HUDEP-2 (cell line): ENCODE results near the gene ANK3.
"Not testable (repeated sequence)": the region's sequence is repeated elsewhere in the genome, so short reads cannot be mapped to it uniquely, and the experiment has no call there.

Source experiments
- DNase-seq, 76 experiments: peaks; one replicate each; lab custom pipeline; 2025; ENCODE audit not compliant: unreplicated experiment in 76 of 76; lab: John Stamatoyannopoulos, UW

The ANK3 gene

GRCh38 chr10:60045571-60045970 lies 344.1 kb downstream of the ANK3 start:
- DNase-seq, result no peak

- DNase-seq, result no peak
These were observed 344.7 kb downstream of the ANK3 start for GRCh38 chr10:60044971-60045370.

GRCh38 chr10:60044242-60044641 lies 345.4 kb downstream of the ANK3 start:
- no peak for DNase-seq

- DNase-seq, result peak in 64 of 76 experiments; percentile 4 to 82 (median 54)
These were observed 346.0 kb downstream of the ANK3 start for GRCh38 chr10:60043561-60044241.

GRCh38 chr10:60042914-60043313 lies 346.8 kb downstream of the ANK3 start:
- peak in 1 of 76 experiments; percentile 38 for DNase-seq

- no peak for DNase-seq
These were observed 347.4 kb downstream of the ANK3 start for GRCh38 chr10:60042262-60042661.

GRCh38 chr10:60041489-60042133 lies 348.1 kb downstream of the ANK3 start:
- DNase-seq, result no peak

- DNase-seq, result no peak
These were observed 349.5 kb downstream of the ANK3 start for GRCh38 chr10:60040014-60040662.

- no peak for DNase-seq
These were observed 353.7 kb downstream of the ANK3 start for GRCh38 chr10:60035984-60036383.

GRCh38 chr10:60035375-60035774 lies 354.3 kb downstream of the ANK3 start:
- DNase-seq, result not testable (repeated sequence)

- peak in 58 of 76 experiments; percentile 3 to 75 (median 38) for DNase-seq
These were observed 357.0 kb downstream of the ANK3 start for GRCh38 chr10:60032723-60033122.

GRCh38 chr10:60031664-60032063 lies 358.0 kb downstream of the ANK3 start:
- DNase-seq, result no peak

- no peak for DNase-seq
These were observed 358.5 kb downstream of the ANK3 start for GRCh38 chr10:60031183-60031582.

- no peak for DNase-seq
These were observed 360.2 kb downstream of the ANK3 start for GRCh38 chr10:60029475-60029874.

- DNase-seq, result peak in 34 of 76 experiments; percentile 1 to 75 (median 35)
These were observed 361.6 kb downstream of the ANK3 start for GRCh38 chr10:60028081-60028480.

- DNase-seq, result no peak
These were observed 364.4 kb downstream of the ANK3 start for GRCh38 chr10:60025279-60025678.

GRCh38 chr10:60024506-60024905 lies 365.2 kb downstream of the ANK3 start:
- no peak for DNase-seq

- DNase-seq, result peak in 13 of 76 experiments; percentile 3 to 40 (median 14)
These were observed 366.4 kb downstream of the ANK3 start for GRCh38 chr10:60023155-60023877.

GRCh38 chr10:60021361-60021760 lies 368.3 kb downstream of the ANK3 start:
- DNase-seq, result no peak

GRCh38 chr10:60016794-60017193 lies 372.9 kb downstream of the ANK3 start:
- DNase-seq, result no peak

- no peak for DNase-seq
These were observed 379.8 kb downstream of the ANK3 start for GRCh38 chr10:60009710-60010383.
